ENCODE results near the gene SPOPL. TPM values are rescaled to one million over a fixed set of nuclear protein-coding genes. Genes with fewer than 3 reads are reported as not detected.

The SPOPL gene
- total RNA-seq, 1 donor from 2014 or later: 29.7 TPM

- Mint-ChIP-seq H3K27ac (peak overlapping the region; percentile 98), H3K36me3 (ENCODE audit: insufficient read depth) (no peaks in the 10 kb centered on the region), H3K27me3 (no peaks in the 10 kb centered on the region), H3K4me1 (ENCODE audit: low read depth) (peaks cover 44% of the 10 kb centered on the region), H3K4me3 (ENCODE audit: low read depth) (peak overlapping the region; percentile 98), H3K9me3 (ENCODE audit: low read depth) (no peaks in the 10 kb centered on the region)
- no peak for DNase-seq (ENCODE audit: low spot score, unreplicated experiment)
- no peak for TF ChIP-seq CTCF (IDR thresholded peaks at IDR 0.05; ENCODE audit: unreplicated experiment)
Observed at GRCh38 chr2:138502255-138503086, 901 bp downstream of the SPOPL start.

- H3K36me3 Mint-ChIP-seq (ENCODE audit: insufficient read depth): no peaks in the 10 kb centered on the region
- no peaks in the 10 kb centered on the region for H3K27me3 Mint-ChIP-seq
- no peak for DNase-seq (ENCODE audit: low spot score, unreplicated experiment)
- no peak for TF ChIP-seq CTCF (IDR thresholded peaks at IDR 0.05; ENCODE audit: unreplicated experiment)
- H3K27ac Mint-ChIP-seq: peak overlapping the region; percentile 98
- no peaks in the 10 kb centered on the region for H3K9me3 Mint-ChIP-seq (ENCODE audit: low read depth)
- H3K4me1 Mint-ChIP-seq (ENCODE audit: low read depth): peaks cover 46% of the 10 kb centered on the region
- peak overlapping the region; percentile 98 for H3K4me3 Mint-ChIP-seq (ENCODE audit: low read depth)
Observed at GRCh38 chr2:138503087-138503442, 1.5 kb downstream of the SPOPL start.

GRCh38 chr2:138503652-138504051 lies 2.1 kb downstream of the SPOPL start:
- H3K36me3 Mint-ChIP-seq (ENCODE audit: insufficient read depth): no peaks in the 10 kb centered on the region
- peak overlapping the region; percentile 98 for H3K27ac Mint-ChIP-seq
- H3K4me3 Mint-ChIP-seq (ENCODE audit: low read depth): peak overlapping the region; percentile 98
- H3K9me3 Mint-ChIP-seq (ENCODE audit: low read depth): no peaks in the 10 kb centered on the region
- peaks cover 46% of the 10 kb centered on the region for H3K4me1 Mint-ChIP-seq (ENCODE audit: low read depth)
- TF ChIP-seq CTCF (IDR thresholded peaks at IDR 0.05; ENCODE audit: unreplicated experiment): no peak
- H3K27me3 Mint-ChIP-seq: no peaks in the 10 kb centered on the region
- DNase-seq (ENCODE audit: low spot score, unreplicated experiment): no peak

- no peak for DNase-seq (ENCODE audit: low spot score, unreplicated experiment)
- H3K4me1 Mint-ChIP-seq (ENCODE audit: low read depth): peaks cover 49% of the 10 kb centered on the region
- H3K27ac Mint-ChIP-seq: peak overlapping the region; percentile 47
- H3K9me3 Mint-ChIP-seq (ENCODE audit: low read depth): no peaks in the 10 kb centered on the region
- no peaks in the 10 kb centered on the region for H3K27me3 Mint-ChIP-seq
- H3K4me3 Mint-ChIP-seq (ENCODE audit: low read depth): peak overlapping the region; percentile 98
- H3K36me3 Mint-ChIP-seq (ENCODE audit: insufficient read depth): no peaks in the 10 kb centered on the region
- TF ChIP-seq CTCF (IDR thresholded peaks at IDR 0.05; ENCODE audit: unreplicated experiment): no peak
Observed at GRCh38 chr2:138504092-138504491, 2.5 kb downstream of the SPOPL start.

- peaks cover 2% of the 10 kb centered on the region for H3K36me3 Mint-ChIP-seq (ENCODE audit: insufficient read depth)
- peak overlapping the region; percentile 19 for H3K27ac Mint-ChIP-seq
- peaks cover 52% of the 10 kb centered on the region for H3K4me1 Mint-ChIP-seq (ENCODE audit: low read depth)
- no peaks in the 10 kb centered on the region for H3K27me3 Mint-ChIP-seq
- no peak for DNase-seq (ENCODE audit: low spot score, unreplicated experiment)
- no peak for TF ChIP-seq CTCF (IDR thresholded peaks at IDR 0.05; ENCODE audit: unreplicated experiment)
- H3K9me3 Mint-ChIP-seq (ENCODE audit: low read depth): no peaks in the 10 kb centered on the region
- peak overlapping the region; percentile 98 for H3K4me3 Mint-ChIP-seq (ENCODE audit: low read depth)
Observed at GRCh38 chr2:138504546-138505235, 3.1 kb downstream of the SPOPL start.

Data from progenitor cell of endocrine pancreas (in vitro differentiated cells).